Testis (tissue), 3 donors: ENCODE measurements around the gene TFAP2B. TPM values are rescaled to one million over a fixed set of nuclear protein-coding genes. Genes with fewer than 3 reads are reported as not detected.

Experiments
- DNase-seq: peaks from one replicate; pipeline ENCODE4 v3.0.0-alpha.2; 2019
- H3K27ac ChIP-seq, 2 donors: fragments of 200-600 bp; sonication (generic); one replicate each; pipeline ENCODE4 v1.5.1; 2019
- H3K27me3 ChIP-seq: fragments of 200-600 bp; sonication (generic); one replicate; pipeline ENCODE4 v1.5.1; 2019
- H3K36me3 ChIP-seq: fragments of 200-600 bp; sonication (generic); one replicate; pipeline ENCODE4 v1.5.1; 2017; ENCODE audit warnings: low read depth; ENCODE audit errors: missing control alignments
- H3K4me1 ChIP-seq: fragments of 200-600 bp; sonication (generic); one replicate; pipeline ENCODE4 v1.5.1; 2019
- H3K4me3 ChIP-seq, 2 donors: fragments of 200-600 bp; sonication (generic); one replicate each; pipeline ENCODE4 v1.5.1; 2017 to 2019
- H3K9me3 ChIP-seq: fragments of 200-600 bp; sonication (generic); one replicate; pipeline ENCODE4 v1.5.1; 2017
- CTCF ChIP-seq, 3 experiments: fragments of 450-650 bp in 2 of 3; fragments of 200-600 bp in 1 of 3; sonication (generic) in 1 of 3; IDR thresholded peaks; one replicate each; pipeline ENCODE4 v1.5.1; 2016 to 2019; ENCODE audit warnings: antibody characterized with exemption in 3 of 3, mild to moderate bottlenecking in 2 of 3, moderate library complexity in 1 of 3
- POLR2A ChIP-seq: fragments of 450-650 bp; IDR thresholded peaks from one replicate; pipeline ENCODE4 v1.6.1; 2017; ENCODE audit warnings: antibody characterized with exemption, mild to moderate bottlenecking, moderate library complexity
- WGBS, 2 donors: methylation state at CpG; one replicate each; pipeline ENCODE4 v1.1.5; 2018; 5-methylcytosine and 5-hydroxymethylcytosine counted together
- intact Hi-C: fragments of 100-400 bp; cut with DNase I; formaldehyde crosslinking; loops from one replicate; pipeline ENCODE4 v1.15.1; 2023; ENCODE audit warnings: low total_unique reads
- polyA plus RNA-seq: library from polyadenylated mRNA; stranded (reverse); fragments of 350-450 nt; fragmentation: Illumina TruSeq; extraction: RNeasy Lipid Tissue Mini Kit (QIAGEN cat#74804); gene quantifications from one replicate; pipeline ENCODE4 v1.2.3, GENCODE V29; 2014; ENCODE audit warnings: low read depth, low replicate concordance; ENCODE audit not compliant: insufficient read depth
- total RNA-seq, 2 donors: library from RNA; depleted of rRNA; stranded (reverse); fragments of >200 nt; gene quantifications; one replicate each; pipeline ENCODE4 v1.2.3, GENCODE V29; 2016

TFAP2B gene
- total and polyA plus RNA-seq, 3 donors from 2014 or later, result 0.19 to 0.63 (median 0.24) TPM

GRCh38 chr6:50846144-50846851, 27.6 kb downstream of the TFAP2B start:
- DNase-seq, result no peak
- 2 to 4% methylated on average over 16 of the region's 16 CpGs for WGBS, 2 donors
- Histone ChIP-seq H3K36me3 (no peaks in the 10 kb centered on the region), H3K27me3 (no peaks in the 10 kb centered on the region), H3K27ac (no peak overlapping the region), H3K9me3 (no peaks in the 10 kb centered on the region), H3K4me1 (no peaks in the 10 kb centered on the region), H3K4me3 (no peak overlapping the region)
- no peak for TF ChIP-seq POLR2A
- no peak for TF ChIP-seq CTCF (IDR thresholded peaks at IDR 0.05)
- intact Hi-C loops, result no loop called here

GRCh38 chr6:50846852-50847155, 28.1 kb downstream of the TFAP2B start:
- H3K27me3 ChIP-seq, result no peaks in the 10 kb centered on the region
- no peak for DNase-seq
- no peak overlapping the region for H3K27ac ChIP-seq
- no peak overlapping the region for H3K4me3 ChIP-seq
- intact Hi-C loops, result no loop called here
- 2 to 4% methylated on average over 8 of the region's 8 CpGs for WGBS, 2 donors
- no peak for TF ChIP-seq CTCF (IDR thresholded peaks at IDR 0.05)
- TF ChIP-seq POLR2A, result no peak
- no peaks in the 10 kb centered on the region for H3K36me3 ChIP-seq
- no peaks in the 10 kb centered on the region for H3K4me1 ChIP-seq
- no peaks in the 10 kb centered on the region for H3K9me3 ChIP-seq

- WGBS, 2 donors, result 7 to 8% methylated on average over 7 of the region's 7 CpGs
- H3K27ac ChIP-seq, result no peak overlapping the region
- H3K27me3 ChIP-seq, result no peaks in the 10 kb centered on the region
- no peaks in the 10 kb centered on the region for H3K4me1 ChIP-seq
- no peaks in the 10 kb centered on the region for H3K36me3 ChIP-seq
- TF ChIP-seq POLR2A, result no peak
- TF ChIP-seq CTCF (IDR thresholded peaks at IDR 0.05), result no peak
- DNase-seq, result no peak
- no peak overlapping the region for H3K4me3 ChIP-seq
- intact Hi-C loops, result no loop called here
- no peaks in the 10 kb centered on the region for H3K9me3 ChIP-seq
Measured at GRCh38 chr6:50847890-50848594, 29.4 kb downstream of the TFAP2B start.

GRCh38 chr6:50848989-50849795, 30.5 kb downstream of the TFAP2B start:
- intact Hi-C loops, result no loop called here
- DNase-seq, result no peak
- TF ChIP-seq POLR2A, result no peak
- no peak for TF ChIP-seq CTCF (IDR thresholded peaks at IDR 0.05)
- Histone ChIP-seq H3K9me3 (no peaks in the 10 kb centered on the region), H3K27ac (no peak overlapping the region), H3K4me1 (no peaks in the 10 kb centered on the region), H3K27me3 (no peaks in the 10 kb centered on the region), H3K36me3 (no peaks in the 10 kb centered on the region), H3K4me3 (peak overlapping the region; percentile 47 to 54)
- WGBS, 2 donors, result 2 to 3% methylated on average over 27 of the region's 27 CpGs
